IMR-90 (cell line): Measurements from ENCODE around the gene DUSP9. TPM values are rescaled to one million over a fixed set of nuclear protein-coding genes. Genes with fewer than 3 reads are reported as not detected.

Experiments
- ATAC-seq: fragments of 200-7000 bp; cut with Tn5 transposase; 2 replicates; pipeline ENCODE4 v1.9.1; 2020; ENCODE audit warnings: low read depth, mild to moderate bottlenecking, moderate library complexity
- BruUV-seq: library from RNA; stranded (reverse); fragments of 400-500 nt; replicated peaks from 2 replicates; lab custom pipeline; 2021; lab: Mats Ljungman, UMichigan
- CTCF ChIA-PET: fragments of 300-600 bp; formaldehyde crosslinking; extraction: SDS; loops from one replicate; lab custom pipeline; 2021; ENCODE audit warnings: antibody characterized with exemption; lab: Yijun Ruan, JAX
- POLR2A ChIA-PET: fragments of 300-600 bp; sonication (Branson Sonifier 250); formaldehyde crosslinking; loops from one replicate; lab custom pipeline; 2022; ENCODE audit warnings: antibody characterized with exemption; ENCODE audit not compliant: unreplicated experiment; lab: Charles Lee
- DNase-seq: peaks from one replicate; pipeline ENCODE4 v3.0.0; 2013
- H2AFZ ChIP-seq: replicated peaks from 2 replicates; pipeline ENCODE3; 2013; ENCODE audit warnings: low read length, mild to moderate bottlenecking; ENCODE audit not compliant: poor library complexity
- H2AK5ac ChIP-seq: 2 replicates; pipeline ENCODE4 v1.6.1; 2013; ENCODE audit warnings: low read depth, low read length, inconsistent platforms
- H2AK9ac ChIP-seq: replicated peaks from 2 replicates; pipeline ENCODE3; 2013; ENCODE audit warnings: mild to moderate bottlenecking, low read depth, low read length, moderate library complexity; ENCODE audit not compliant: poor library complexity
- H2BK120ac ChIP-seq: 2 replicates; pipeline ENCODE4 v1.6.1; 2013; ENCODE audit warnings: low read depth, low read length, inconsistent platforms
- H2BK15ac ChIP-seq: 3 replicates; pipeline ENCODE4 v1.6.1; 2013; ENCODE audit warnings: low read depth, low read length, inconsistent platforms
- H2BK20ac ChIP-seq: 2 replicates; pipeline ENCODE4 v1.6.1; 2013; ENCODE audit warnings: low read depth, mild to moderate bottlenecking, inconsistent platforms, low read length, moderate library complexity
- H2BK5ac ChIP-seq: 2 replicates; pipeline ENCODE4 v1.6.1; 2013; ENCODE audit warnings: mild to moderate bottlenecking, low read depth, low read length, inconsistent platforms; ENCODE audit not compliant: poor library complexity, severe bottlenecking
- H3K14ac ChIP-seq: replicated peaks from 2 replicates; pipeline ENCODE4 v1.6.1; 2013; ENCODE audit warnings: low read depth, low read length, inconsistent platforms
- H3K18ac ChIP-seq: 2 replicates; pipeline ENCODE4 v1.6.1; 2013; ENCODE audit warnings: low read depth, low read length, control low read depth
- H3K23ac ChIP-seq: 2 replicates; pipeline ENCODE4 v1.6.1; 2013; ENCODE audit warnings: low read depth, low read length, inconsistent platforms
- H3K27ac ChIP-seq: 2 replicates; pipeline ENCODE4 v1.5.1; 2013; ENCODE audit warnings: mild to moderate bottlenecking, control low read depth, low read length; ENCODE audit not compliant: insufficient read depth
- H3K27me3 ChIP-seq: 2 replicates; pipeline ENCODE4 v1.6.1; 2013; ENCODE audit warnings: low read length; ENCODE audit not compliant: control insufficient read depth, insufficient read depth
- H3K36me3 ChIP-seq: 2 replicates; pipeline ENCODE4 v1.6.1; 2013; ENCODE audit warnings: low read length, mixed read lengths; ENCODE audit not compliant: control insufficient read depth, insufficient read depth
- H3K4ac ChIP-seq: 2 replicates; pipeline ENCODE4 v1.6.1; 2013; ENCODE audit warnings: low read depth, low read length, inconsistent platforms
- H3K4me1 ChIP-seq: 2 replicates; pipeline ENCODE4 v1.6.1; 2013; ENCODE audit warnings: low read length, mixed read lengths; ENCODE audit not compliant: control insufficient read depth, insufficient read depth
- H3K4me2 ChIP-seq: 2 replicates; pipeline ENCODE4 v1.6.1; 2013; ENCODE audit warnings: low read depth, mild to moderate bottlenecking, control low read depth, low read length, moderate library complexity
- H3K4me3 ChIP-seq: 2 replicates; pipeline ENCODE4 v1.5.1; 2013; ENCODE audit warnings: low read depth, mild to moderate bottlenecking, control low read depth, low read length, moderate library complexity; ENCODE audit not compliant: insufficient read depth
- H3K56ac ChIP-seq: 2 replicates; pipeline ENCODE4 v1.6.1; 2013; ENCODE audit warnings: low read length, inconsistent platforms; ENCODE audit not compliant: insufficient read depth; ENCODE audit errors: extremely low read depth
- H3K79me1 ChIP-seq, 2 experiments: 2 replicates each; pipeline ENCODE4 v1.6.1; 2013; ENCODE audit warnings: low read length in 2 of 2, inconsistent platforms in 1 of 2, low read depth in 1 of 2
- H3K9ac ChIP-seq: 2 replicates; pipeline ENCODE4 v1.6.1; 2013; ENCODE audit warnings: low read depth, low read length, control low read depth
- H3K9me1 ChIP-seq: 2 replicates; pipeline ENCODE4 v1.6.1; 2013; ENCODE audit warnings: low read length, inconsistent platforms; ENCODE audit not compliant: insufficient read depth
- H3K9me3 ChIP-seq: 2 replicates; pipeline ENCODE4 v1.6.1; 2013; ENCODE audit warnings: low read length; ENCODE audit not compliant: control insufficient read depth, insufficient read depth
- H4K20me1 ChIP-seq: 2 replicates; pipeline ENCODE4 v1.6.1; 2013; ENCODE audit warnings: low read length, inconsistent platforms; ENCODE audit not compliant: insufficient read depth
- H4K5ac ChIP-seq: 2 replicates; pipeline ENCODE4 v1.6.1; 2013; ENCODE audit warnings: mild to moderate bottlenecking, low read depth, low read length, control low read depth
- H4K8ac ChIP-seq, 2 experiments: 2 replicates each; pipeline ENCODE4 v1.6.1; 2013; ENCODE audit warnings: low read depth in 2 of 2, low read length in 2 of 2, control low read depth in 1 of 2, inconsistent platforms in 1 of 2
- H4K91ac ChIP-seq: 2 replicates; pipeline ENCODE4 v1.6.1; 2013; ENCODE audit warnings: low read depth, low read length, inconsistent platforms; ENCODE audit not compliant: insufficient read depth
- CTCF ChIP-seq: conservative IDR thresholded peaks from 2 replicates; pipeline ENCODE4 v1.5.1; 2012; ENCODE audit warnings: mild to moderate bottlenecking, low read depth, low read length, improper control_type of control experiment
- WGBS, 2 experiments: methylation state at CpG; one replicate each; pipeline versions ENCODE4 v1.1.5 to v1.1.7; 2013; ENCODE audit warnings: missing lambda C conversion rate in 2 of 2; ENCODE audit not compliant: insufficient read length in 1 of 2; ENCODE audit errors: extremely low coverage in 2 of 2; 5-methylcytosine and 5-hydroxymethylcytosine counted together
- dilution Hi-C: fragments of 300-500 bp; cut with HindIII; formaldehyde crosslinking; loops from one replicate; pipeline ENCODE4 v1.14.3; 2018; ENCODE audit warnings: low sequenced_read_pairs; ENCODE audit not compliant: unreplicated experiment
- in situ Hi-C: fragments of 300-500 bp; cut with MboI; formaldehyde crosslinking; loops from 3 replicates; pipeline ENCODE4 v1.14.3; 2019; ENCODE audit warnings: low sequenced_read_pairs, inconsistent platforms, mixed read lengths
- intact Hi-C: fragments of 100-400 bp; cut with micrococcal nuclease; formaldehyde crosslinking; loops from 2 replicates; pipeline ENCODE4 v1.10.0; 2022
- microRNA-seq, 2 experiments: library from miRNA; stranded (forward) in 1 of 2; unstranded in 1 of 2; fragments of 10-50 nt in 1 of 2; fragments of <30 nt in 1 of 2; gene quantifications in 1 of 2; microRNA quantifications in 1 of 2; one replicate each; pipeline versions ENCODE3 to v1.1.0; 2013 to 2020; ENCODE audit not compliant: insufficient read depth in 1 of 2, insufficient read length in 1 of 2, unreplicated experiment in 1 of 2
- polyA plus RNA-seq, 3 experiments: library from polyadenylated mRNA; depleted of rRNA; stranded (reverse); fragments of >200 nt; gene quantifications; 2 replicates each; pipeline ENCODE4 v1.2.3, GENCODE V29; 2012; ENCODE audit warnings: low replicate concordance in 1 of 3
- small RNA-seq, 5 experiments: library from RNA; depleted of rRNA; stranded (forward); fragments of <200 nt; gene quantifications; one replicate each; pipeline ENCODE3, GENCODE V24; 2012
- total RNA-seq: library from RNA; depleted of rRNA; stranded (reverse); fragments of >200 nt; gene quantifications from 2 replicates; pipeline ENCODE4 v1.2.3, GENCODE V29; 2012; rRNA removed

DUSP9 gene
- total and polyA plus RNA-seq, 2 of the 4 experiments (the other 2 are of a cell fraction) = under 0.01 to 0.09 TPM

GRCh38 chrX:153700376-153700945, 53.5 kb downstream of the DUSP9 start:
- Histone ChIP-seq H4K8ac (no peak overlapping the region), H3K9me3 (no peaks in the 10 kb centered on the region), H3K23ac (no peak overlapping the region), H3K14ac (no peak overlapping the region), H2AK5ac (no peak overlapping the region), H3K4me2 (no peak overlapping the region), H2BK20ac (no peak overlapping the region), H3K27ac (no peak overlapping the region), H4K20me1 (no peaks in the 10 kb centered on the region), H2BK15ac (no peak overlapping the region), H2BK5ac (no peak overlapping the region), H3K18ac (no peak overlapping the region), H3K56ac (no peak overlapping the region), H4K91ac (no peak overlapping the region), H2BK120ac (no peak overlapping the region), H3K4me3 (no peak overlapping the region), H4K5ac (no peak overlapping the region), H3K9me1 (no peaks in the 10 kb centered on the region), H2AK9ac (no peak overlapping the region), H3K79me1 (no peaks in the 10 kb centered on the region), H2AFZ (no peak overlapping the region), H3K9ac (no peak overlapping the region), H3K27me3 (no peaks in the 10 kb centered on the region), H3K4me1 (peaks cover 2% of the 10 kb centered on the region; the same call in 1 of the 2 replicates), H3K4ac (no peak overlapping the region), H3K36me3 (peaks cover 19% of the 10 kb centered on the region)
- intact Hi-C loops = no loop called here
- BruUV-seq = no TSS peak
- 93% methylated on average over 3 of the region's 15 CpGs; no CpG with 5 or more reads in 1 of the 2 experiments for WGBS, 2 experiments
- CTCF ChIA-PET = interaction anchor here (1.4 kb wide), 1 partner anchor 8 kb away, joined by 3 read pairs; no protein-coding TSS in a partner anchor
- POLR2A ChIA-PET = no interaction called here
- TF ChIP-seq CTCF = no peak
- no peak for DNase-seq
- dilution Hi-C loops = no loop called here
- in situ Hi-C loops = no loop called here
- no peak for ATAC-seq

Small RNA genes within 50 kb of the gene (microRNA-seq; reads per million reads assigned to microRNA genes)
- not detected for gene RN7SL687P (ENCODE audit: insufficient read depth, insufficient read length)

Small RNA genes within 50 kb of the gene (small RNA-seq; reads per million reads assigned to genes)
- gene RN7SL687P = 0 to 1.8 (median 0) reads per million in 5 experiments

Other genes with a start within 250 kb of the DUSP9 start
- not detected in 2 replicates for gene PNMA6E, start 245.9 kb upstream of the DUSP9 start, total RNA-seq
- not detected in 2 replicates for gene PNMA6E, start 245.9 kb upstream of the DUSP9 start, polyA plus RNA-seq (2012; rRNA removed)
- gene ZFP92, start 235.7 kb upstream of the DUSP9 start, total RNA-seq = under 0.01 TPM in 2 replicates
- 0.03 and 0.04 TPM in 2 replicates for gene ZFP92, start 235.7 kb upstream of the DUSP9 start, polyA plus RNA-seq (2012; rRNA removed)
- 0.36 and 0.56 TPM in 2 replicates for gene TREX2, start 201.1 kb upstream of the DUSP9 start, total RNA-seq
- 0.84 and 1.1 TPM in 2 replicates for gene TREX2, start 201.1 kb upstream of the DUSP9 start, polyA plus RNA-seq (2012; rRNA removed)
- 10.8 TPM in 2 replicates for gene HAUS7, start 176.6 kb upstream of the DUSP9 start, total RNA-seq
- gene HAUS7, start 176.6 kb upstream of the DUSP9 start, polyA plus RNA-seq (2012; rRNA removed) = 25.9 and 27.7 TPM in 2 replicates
- 10.0 and 11.3 TPM in 2 replicates for gene BGN, start 152.2 kb upstream of the DUSP9 start, total RNA-seq
- gene BGN, start 152.2 kb upstream of the DUSP9 start, polyA plus RNA-seq (2012; rRNA removed) = 269 and 298 TPM in 2 replicates
- gene ATP2B3, start 129.6 kb upstream of the DUSP9 start, total RNA-seq = under 0.01 TPM in 1 of 2 replicates, not detected in the other
- gene ATP2B3, start 129.6 kb upstream of the DUSP9 start, polyA plus RNA-seq (2012; rRNA removed) = 0.03 and 0.06 TPM in 2 replicates
- gene CCNQ, start 48.1 kb upstream of the DUSP9 start, total RNA-seq = 26.9 and 27.6 TPM in 2 replicates
- 35.2 and 39.1 TPM in 2 replicates for gene CCNQ, start 48.1 kb upstream of the DUSP9 start, polyA plus RNA-seq (2012; rRNA removed)
- gene PNCK, start 26.6 kb downstream of the DUSP9 start, total RNA-seq = 0.18 TPM in 1 of 2 replicates, not detected in the other
- 0.13 and 0.22 TPM in 2 replicates for gene PNCK, start 26.6 kb downstream of the DUSP9 start, polyA plus RNA-seq (2012; rRNA removed)
- gene SLC6A8, start 40.7 kb downstream of the DUSP9 start, total RNA-seq = 6.7 and 7.2 TPM in 2 replicates
- 21.1 and 25.5 TPM in 2 replicates for gene SLC6A8, start 40.7 kb downstream of the DUSP9 start, polyA plus RNA-seq (2012; rRNA removed)
- 166 and 244 TPM in 2 replicates for gene BCAP31, start 77.2 kb downstream of the DUSP9 start, total RNA-seq
- 125 and 131 TPM in 2 replicates for gene BCAP31, start 77.2 kb downstream of the DUSP9 start, polyA plus RNA-seq (2012; rRNA removed)
- gene ABCD1, start 77.7 kb downstream of the DUSP9 start, total RNA-seq = 4.3 and 4.7 TPM in 2 replicates
- 7.0 and 8.3 TPM in 2 replicates for gene ABCD1, start 77.7 kb downstream of the DUSP9 start, polyA plus RNA-seq (2012; rRNA removed)
- 0.36 and 1.7 TPM in 2 replicates for gene PLXNB3, start 117.0 kb downstream of the DUSP9 start, total RNA-seq
- 22.3 and 26.9 TPM in 2 replicates for gene PLXNB3, start 117.0 kb downstream of the DUSP9 start, polyA plus RNA-seq (2012; rRNA removed)
- 0.36 and 0.56 TPM in 2 replicates for gene SRPK3, start 133.8 kb downstream of the DUSP9 start, total RNA-seq
- gene SRPK3, start 133.8 kb downstream of the DUSP9 start, polyA plus RNA-seq (2012; rRNA removed) = 0.34 and 0.70 TPM in 2 replicates
- gene IDH3G, start 147.2 kb downstream of the DUSP9 start, total RNA-seq = 75.8 and 79.4 TPM in 2 replicates
- 85.7 and 95.0 TPM in 2 replicates for gene IDH3G, start 147.2 kb downstream of the DUSP9 start, polyA plus RNA-seq (2012; rRNA removed)
- 118 and 141 TPM in 2 replicates for gene SSR4, start 147.5 kb downstream of the DUSP9 start, total RNA-seq
- gene SSR4, start 147.5 kb downstream of the DUSP9 start, polyA plus RNA-seq (2012; rRNA removed) = 480 and 481 TPM in 2 replicates
- gene PDZD4, start 183.3 kb downstream of the DUSP9 start, total RNA-seq = under 0.01 and 0.28 TPM in 2 replicates
- gene PDZD4, start 183.3 kb downstream of the DUSP9 start, polyA plus RNA-seq (2012; rRNA removed) = 0.34 and 0.38 TPM in 2 replicates
- 0.36 and 0.56 TPM in 2 replicates for gene L1CAM, start 239.0 kb downstream of the DUSP9 start, total RNA-seq
- 1.9 and 2.2 TPM in 2 replicates for gene L1CAM, start 239.0 kb downstream of the DUSP9 start, polyA plus RNA-seq (2012; rRNA removed)